H1 (cell line): ENCODE results near the gene JAK2. TPM values are rescaled to one million over a fixed set of nuclear protein-coding genes. Genes with fewer than 3 reads are reported as not detected.

Experiments
- BCL11A ChIP-seq, 2 experiments: IDR thresholded peaks; one replicate each; pipeline ENCODE4 v1.6.1; 2011; ENCODE audit warnings: low read depth in 2 of 2, low read length in 2 of 2, mild to moderate bottlenecking in 2 of 2
- RFX5 ChIP-seq: IDR thresholded peaks from 2 replicates; pipeline ENCODE4 v1.6.1; 2011; ENCODE audit warnings: low read depth, low read length, improper control_type of control experiment, borderline replicate concordance
- polyA plus RNA-seq, 7 experiments: library from polyadenylated mRNA; depleted of rRNA in 3 of 7; stranded (reverse) in 5 of 7; unstranded in 2 of 7; fragments of >200 nt in 5 of 7; fragments of 200-250 nt in 2 of 7; gene quantifications; 1 replicate in 5 of 7; 2 replicates in 1 of 7; 4 replicates in 1 of 7; pipeline versions ENCODE4 v1.2.1 to v1.2.3, GENCODE V29; 2011 to 2013; ENCODE audit warnings: missing spikeins in 2 of 7, mixed read lengths in 2 of 7
- total RNA-seq: library from RNA; stranded (reverse); fragmentation: NEBNext Ultra II Directional; extraction: Animal tissue kit (Norgen Biotek cat#: 25700); gene quantifications from 2 replicates; pipeline ENCODE4 v1.2.1, GENCODE V29; 2021

The JAK2 gene
- total and polyA plus RNA-seq, 2 of the 8 experiments (the other 6 are each of a cell fraction or from before 2014, with no cell fraction given) = 0.50 to 2.1 TPM

DNA sequence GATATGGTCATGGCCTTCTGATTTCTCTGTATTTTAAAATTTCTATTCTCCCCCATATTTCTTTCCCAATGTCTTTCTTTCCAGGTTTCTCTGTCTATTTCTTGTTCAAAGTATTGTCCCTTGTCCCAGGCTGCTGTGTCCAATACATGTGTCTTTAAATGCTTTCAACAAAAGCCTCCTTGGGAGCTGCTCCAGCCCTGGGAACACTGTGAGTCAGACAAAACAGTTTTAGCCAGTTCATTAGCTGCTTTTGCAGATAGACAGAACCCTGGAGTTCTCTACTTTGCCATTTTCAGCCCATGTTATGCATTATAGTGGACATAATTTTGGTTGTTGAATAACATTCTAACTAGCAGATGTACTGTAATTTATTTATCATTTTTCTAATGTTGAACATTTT, 20.5 kb upstream of the JAK2 start (continued):
- TF ChIP-seq RFX5 = no peak
- no peak for TF ChIP-seq BCL11A (IDR thresholded peaks at IDR 0.05; ENCODE audit: low read depth in 2 of 2, low read length in 2 of 2)
